Hypothalamus (tissue), 51 donors: ENCODE data around the gene RPP40.
"Not testable (repeated sequence)": the region's sequence is repeated elsewhere in the genome, so short reads cannot be mapped to it uniquely, and the experiment has no call there.

Source experiments
- DNase-seq, 51 donors: peaks; one replicate each; lab custom pipeline; 2025; lab: John Stamatoyannopoulos, UW

Gene RPP40

DNA sequence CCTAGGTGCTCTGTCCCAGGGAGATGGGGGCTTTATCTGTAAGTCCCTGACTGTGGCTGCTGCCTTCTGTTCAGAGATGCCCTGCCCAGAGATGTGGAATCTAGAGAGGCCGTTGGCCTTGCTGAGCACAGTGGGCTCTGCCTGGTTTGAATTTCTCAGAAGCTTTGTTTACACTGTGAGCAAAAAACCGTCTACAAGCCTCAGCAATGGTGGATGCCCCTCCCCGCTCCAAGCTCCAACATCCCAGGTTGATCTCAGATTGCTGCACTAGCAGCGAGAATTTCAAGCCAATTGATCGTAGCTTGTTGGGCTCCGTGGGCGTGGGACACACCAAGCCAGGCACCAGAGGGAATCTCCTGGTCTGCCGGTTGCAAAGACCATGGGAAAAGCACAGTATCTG lies 16.3 kb upstream of the RPP40 start:
- DNase-seq, result no peak

DNA sequence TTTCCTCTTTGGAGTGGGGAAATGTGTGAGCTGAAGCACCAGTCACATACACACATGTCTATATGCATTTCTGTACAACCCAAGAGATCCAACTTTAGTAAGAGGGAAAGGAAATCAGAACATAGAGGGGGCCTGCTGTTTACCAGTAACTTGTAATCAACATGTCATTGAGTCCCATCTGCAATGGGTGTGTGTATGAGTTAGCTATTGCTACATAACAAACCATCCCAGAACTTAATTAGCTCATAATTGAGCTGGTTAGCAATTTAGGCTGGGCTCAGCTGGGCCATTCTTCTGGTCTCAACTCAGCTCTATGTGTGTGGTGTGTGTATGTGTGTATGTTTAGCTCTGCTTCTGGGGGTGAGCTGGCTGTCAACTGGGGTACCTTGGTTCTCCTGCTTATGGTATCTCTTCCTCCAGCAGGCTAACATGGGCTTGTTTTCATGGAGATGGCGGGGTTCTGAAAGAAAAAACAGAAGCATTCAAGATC lies 10.3 kb upstream of the RPP40 start:
- no peak for DNase-seq

DNA sequence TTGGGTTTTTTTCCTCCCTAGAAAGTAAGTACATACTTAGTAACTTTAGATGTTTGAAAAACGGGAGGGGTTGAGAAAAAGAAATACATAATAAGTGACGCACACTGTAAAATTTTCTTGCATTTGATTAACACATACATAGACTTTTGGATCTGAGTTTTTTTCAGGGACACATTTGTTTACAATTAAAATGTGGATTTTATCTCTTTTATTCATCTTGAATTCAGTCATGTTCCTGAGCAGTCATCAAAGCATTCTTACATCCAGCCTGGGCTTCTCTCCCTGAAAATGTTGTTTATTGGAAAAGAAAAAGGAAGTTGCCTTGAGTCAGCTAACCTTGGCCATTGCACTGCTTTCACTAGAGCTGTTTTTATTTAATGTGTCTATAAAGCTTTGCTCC lies 8.7 kb upstream of the RPP40 start:
- DNase-seq, result no peak

DNA sequence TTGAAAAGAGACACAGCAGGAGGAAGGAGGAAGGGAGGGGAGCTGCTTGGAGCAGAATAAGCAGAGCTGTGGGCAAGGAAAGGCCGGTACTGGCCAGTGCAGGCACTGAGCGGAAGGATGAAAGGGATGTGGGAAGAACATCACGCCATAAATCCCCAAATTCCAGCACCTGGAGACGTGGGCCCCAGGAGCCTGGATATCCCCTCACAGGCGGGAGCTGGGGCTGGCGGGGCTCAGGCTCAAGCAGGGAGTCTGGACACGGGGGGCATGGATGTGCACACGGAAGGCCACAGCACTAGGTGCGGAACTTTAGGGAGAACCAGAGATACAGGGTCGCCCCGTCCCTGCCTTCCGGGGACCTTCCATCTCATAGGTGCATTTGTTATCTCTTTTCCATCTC lies 7.5 kb upstream of the RPP40 start:
- no peak for DNase-seq

DNA sequence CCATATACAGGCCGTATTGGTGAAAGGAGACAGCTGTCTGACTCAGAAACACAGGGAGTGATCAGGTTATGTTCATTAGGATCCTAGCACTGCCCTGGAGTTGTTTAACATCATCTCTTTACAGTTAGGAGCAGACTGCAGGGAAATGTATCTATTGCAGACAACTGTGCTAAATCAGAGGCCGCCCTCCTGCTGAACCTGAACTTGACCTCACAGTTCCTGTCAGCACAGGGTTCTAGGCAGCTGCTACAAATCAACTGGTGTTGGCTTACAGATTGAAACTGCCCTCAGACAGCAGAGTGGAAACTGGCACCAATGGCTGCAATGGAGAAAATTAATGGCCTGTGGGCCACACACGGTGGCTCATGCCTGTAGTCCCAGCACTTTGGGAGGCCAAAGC lies 3.7 kb upstream of the RPP40 start:
- DNase-seq, result no peak

DNA sequence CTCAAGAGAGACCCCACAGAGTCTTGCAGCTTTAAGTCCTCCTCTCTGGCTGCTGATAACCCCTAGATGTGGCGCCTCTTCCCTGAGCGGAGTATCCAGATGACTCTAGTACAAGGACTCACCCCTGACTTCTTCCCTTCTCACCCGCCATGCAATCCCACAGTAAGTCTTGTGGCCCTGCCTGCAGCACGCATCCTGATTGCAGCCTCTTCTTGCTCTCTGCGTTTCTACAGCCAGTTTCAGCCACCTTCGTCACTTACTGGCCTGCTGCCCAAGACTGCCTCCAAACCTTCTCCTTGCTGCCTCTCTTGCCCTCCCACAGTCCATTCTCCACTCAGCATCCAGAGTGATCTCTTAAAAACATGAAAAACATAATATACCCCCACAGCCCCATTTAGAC lies 2.4 kb upstream of the RPP40 start:
- DNase-seq, result no peak

DNA sequence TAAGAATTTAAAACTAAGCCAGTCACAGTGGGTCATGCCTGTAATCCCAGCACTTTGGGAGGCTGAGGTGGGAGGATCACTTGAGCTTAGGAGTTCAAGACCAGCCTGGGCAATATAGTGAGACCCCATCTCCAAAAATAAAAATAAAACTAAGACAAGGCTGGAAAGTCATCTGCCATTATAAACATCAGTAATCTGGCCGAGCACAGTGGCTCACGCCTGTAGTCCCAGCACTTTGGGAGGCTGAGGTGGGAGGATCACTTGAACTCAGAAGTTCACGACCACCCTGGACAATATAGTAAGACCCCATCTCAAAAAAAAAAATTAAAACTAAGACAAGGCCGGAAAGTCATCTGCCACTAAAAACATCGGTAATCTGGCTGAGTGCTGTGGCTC lies 1.2 kb upstream of the RPP40 start:
- not testable (repeated sequence) for DNase-seq

DNA sequence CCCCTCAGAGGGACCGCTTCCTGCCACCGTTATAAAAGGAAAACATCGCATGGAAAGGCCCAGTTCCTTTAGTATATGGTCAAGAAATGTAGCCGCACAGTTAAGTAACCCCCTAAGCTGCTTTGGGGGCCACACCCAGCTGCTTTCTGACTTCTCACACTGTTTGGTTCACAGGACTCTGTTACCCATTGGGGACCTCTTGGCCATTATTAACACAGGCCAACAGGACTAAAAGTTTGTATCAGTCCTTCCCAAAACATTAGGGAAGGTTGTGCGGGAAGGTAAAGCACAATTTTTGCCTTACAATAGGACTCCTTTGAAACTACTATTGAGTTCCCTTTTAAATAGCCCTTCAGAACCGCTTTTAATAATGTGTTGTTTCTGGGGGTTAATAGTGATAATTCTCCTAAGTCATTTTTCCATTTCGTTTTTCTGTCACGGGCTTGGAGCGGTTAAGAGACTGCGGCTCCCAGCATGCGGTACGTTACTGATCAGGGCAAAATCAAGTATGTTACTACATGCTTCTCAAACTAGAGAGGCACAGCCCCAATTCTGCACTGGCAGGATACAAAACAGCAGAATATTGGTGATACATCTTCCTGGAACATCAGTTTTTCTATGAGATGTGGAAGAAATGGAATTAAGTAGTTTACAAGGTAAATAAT lies 668 bp upstream of the RPP40 start:
- DNase-seq, result no peak

DNA sequence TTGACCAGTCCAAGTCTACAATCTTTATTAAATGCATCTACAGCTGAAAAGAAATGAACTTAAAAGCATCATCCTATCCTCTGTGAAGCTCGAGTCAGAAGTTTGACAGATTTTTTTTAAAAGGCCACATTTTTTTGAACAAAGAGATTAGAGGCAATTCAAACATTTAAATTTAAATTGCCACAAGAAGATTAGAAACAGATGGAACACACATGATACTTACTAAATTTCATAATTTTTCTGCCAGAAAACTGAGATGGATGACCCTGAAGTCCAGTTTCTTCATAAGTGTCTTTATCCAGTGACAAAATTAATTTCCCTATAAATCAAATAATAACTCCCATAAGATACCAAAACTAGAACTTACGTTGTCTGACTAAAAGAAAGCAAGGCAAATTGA lies 4.3 kb downstream of the RPP40 start:
- no peak for DNase-seq

DNA sequence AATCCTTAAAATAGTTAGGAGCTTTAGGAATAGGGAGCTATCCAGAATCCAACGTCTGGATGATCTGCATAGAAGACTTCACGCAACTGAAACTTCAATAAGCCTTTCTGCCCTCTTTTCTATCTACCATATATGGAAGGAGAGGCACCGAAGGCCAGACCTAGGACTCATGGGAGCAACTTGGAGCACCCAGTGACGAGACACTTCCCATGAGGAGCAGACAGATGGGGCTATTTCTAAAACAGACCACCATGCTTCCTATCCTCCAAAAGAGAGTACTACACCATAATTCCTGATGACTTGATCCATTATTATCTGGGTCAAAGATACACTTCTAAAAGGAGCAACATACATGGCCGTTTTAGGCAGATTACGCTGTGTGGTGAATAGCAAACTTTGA lies 6.0 kb downstream of the RPP40 start:
- DNase-seq, result no peak

DNA sequence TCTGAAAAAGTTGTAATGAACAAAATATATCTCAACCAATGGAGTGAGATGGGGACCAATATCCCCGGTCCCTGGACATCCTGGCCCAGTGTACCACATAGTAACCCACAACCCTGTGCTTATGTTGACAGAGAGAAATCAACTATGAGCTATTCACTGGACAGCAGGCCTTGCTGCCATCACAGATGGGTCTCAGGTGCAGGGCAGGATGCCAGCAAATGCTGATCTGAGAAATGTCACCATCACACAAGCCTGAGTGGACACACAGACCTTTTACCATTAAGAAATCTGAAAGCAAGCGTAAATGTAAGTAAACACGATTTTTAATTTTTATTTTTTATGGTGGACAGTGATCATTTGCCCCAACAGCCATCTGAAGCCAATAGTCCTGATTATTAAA lies 9.1 kb downstream of the RPP40 start:
- DNase-seq, result no peak

DNA sequence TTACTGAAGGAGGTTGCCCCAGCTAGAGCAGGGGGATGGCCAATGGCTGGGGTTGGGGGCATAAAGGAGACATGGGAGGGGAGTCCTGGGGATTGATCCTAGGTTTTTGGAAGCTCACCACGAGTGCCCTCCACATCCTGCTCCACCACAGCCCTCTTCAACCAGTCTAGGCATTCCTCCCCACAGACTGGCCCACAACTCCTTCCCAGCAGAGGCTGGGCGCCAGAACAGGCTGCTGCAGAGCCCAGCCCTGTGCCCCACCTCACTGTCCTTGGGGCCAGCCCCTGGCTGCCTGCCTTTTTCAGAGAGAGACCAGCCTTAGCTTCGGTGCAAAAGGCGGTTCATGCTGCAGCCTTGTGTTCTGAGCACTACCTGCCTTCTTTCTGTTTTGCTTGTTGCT lies 16.4 kb downstream of the RPP40 start:
- DNase-seq, result no peak

DNA sequence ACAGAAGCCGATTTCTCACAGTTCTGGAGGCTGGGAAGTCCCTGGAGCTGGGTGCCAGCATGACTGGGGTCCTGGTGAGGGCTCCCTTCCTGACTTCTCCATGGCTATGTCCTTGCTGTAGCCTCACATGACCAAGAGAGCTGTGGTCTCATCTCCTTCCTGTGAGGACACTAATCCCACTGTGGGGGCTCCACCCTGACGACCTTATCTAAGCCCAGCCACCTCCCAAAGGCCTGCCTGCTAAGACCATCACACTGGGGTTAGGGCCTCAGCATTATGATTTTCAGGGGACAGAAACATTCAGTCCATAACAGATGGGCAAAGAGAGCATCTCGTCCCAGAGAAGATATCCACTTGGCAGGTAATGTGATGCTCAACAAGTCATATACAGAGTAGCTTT lies 16.8 kb downstream of the RPP40 start:
- no peak for DNase-seq

DNA sequence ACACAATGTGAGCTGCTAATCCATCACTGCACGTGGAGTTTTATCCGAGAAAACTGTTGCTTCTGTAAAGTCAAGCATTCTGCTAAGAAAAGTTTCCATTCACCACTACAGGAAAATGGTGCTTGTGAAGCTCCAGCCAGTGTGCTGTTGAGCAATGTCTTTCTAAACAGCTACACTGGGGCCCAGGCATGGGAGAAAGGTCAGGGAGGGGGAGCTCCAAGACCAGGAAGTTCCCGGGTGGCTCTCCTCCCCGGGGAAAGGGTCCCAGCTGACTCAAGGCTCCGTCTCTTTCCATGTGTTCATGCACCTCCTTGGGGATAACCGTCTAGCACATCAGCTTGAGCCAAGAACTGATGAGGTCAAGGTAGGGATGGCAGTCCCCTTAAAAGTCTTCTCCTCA lies 20.5 kb downstream of the RPP40 start:
- DNase-seq, result no peak

DNA sequence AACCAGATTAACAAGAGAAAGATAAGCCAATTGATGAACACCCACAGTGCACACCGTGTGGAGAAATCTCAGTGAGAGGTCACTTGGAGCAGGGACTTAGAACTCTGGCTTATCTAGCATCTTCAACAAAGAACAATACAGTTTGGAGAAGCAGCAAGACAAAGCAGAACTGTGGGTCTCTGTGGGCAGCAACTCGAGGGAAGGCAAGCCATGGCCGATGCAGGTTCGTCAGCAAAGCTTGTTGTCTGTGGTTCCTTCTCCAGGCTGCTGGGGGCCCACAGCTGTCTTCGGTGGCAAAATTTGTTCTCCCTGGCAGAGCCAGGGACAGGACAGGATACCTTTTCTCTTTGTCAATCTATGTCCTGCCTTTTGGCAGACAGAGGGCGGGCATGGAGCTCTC lies 22.1 kb downstream of the RPP40 start:
- no peak for DNase-seq

DNA sequence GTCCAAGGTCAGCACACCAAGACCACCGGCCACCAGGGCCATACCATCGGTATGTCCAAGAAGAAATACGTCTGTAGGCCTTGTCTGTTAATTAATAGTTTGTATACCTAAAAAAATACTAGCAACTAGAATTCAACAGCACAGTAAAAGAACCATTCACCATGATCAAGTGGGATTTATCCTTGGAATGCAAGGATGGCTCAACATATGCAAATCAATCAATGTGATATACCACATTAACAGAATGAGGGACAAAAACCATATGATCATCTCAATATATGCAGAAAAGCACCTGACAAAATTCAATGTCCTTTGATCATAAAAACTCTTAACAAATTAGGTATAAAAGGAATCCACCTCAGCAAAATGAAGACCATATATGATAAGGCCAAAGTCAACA lies 24.4 kb downstream of the RPP40 start:
- DNase-seq, result no peak

DNA sequence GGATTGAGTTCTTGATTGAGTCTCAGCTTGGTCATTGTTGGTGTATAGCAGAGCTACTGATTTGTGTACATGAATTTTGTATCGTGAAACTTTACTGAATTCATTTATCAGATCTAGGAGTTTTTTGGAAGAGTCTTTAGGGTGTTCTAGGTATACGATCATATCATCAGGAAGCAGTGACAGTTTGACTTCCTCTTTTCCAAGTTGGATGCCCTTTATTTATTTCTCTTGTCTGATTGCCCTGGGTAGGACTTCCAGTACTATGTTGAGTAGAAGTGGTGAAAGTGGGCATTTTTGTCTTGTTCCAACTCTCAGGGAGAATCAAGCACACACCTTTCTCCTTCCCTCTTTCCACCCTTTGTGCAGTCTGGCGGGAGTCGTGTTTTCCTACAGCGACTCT lies 26.4 kb downstream of the RPP40 start:
- DNase-seq, result no peak

DNA sequence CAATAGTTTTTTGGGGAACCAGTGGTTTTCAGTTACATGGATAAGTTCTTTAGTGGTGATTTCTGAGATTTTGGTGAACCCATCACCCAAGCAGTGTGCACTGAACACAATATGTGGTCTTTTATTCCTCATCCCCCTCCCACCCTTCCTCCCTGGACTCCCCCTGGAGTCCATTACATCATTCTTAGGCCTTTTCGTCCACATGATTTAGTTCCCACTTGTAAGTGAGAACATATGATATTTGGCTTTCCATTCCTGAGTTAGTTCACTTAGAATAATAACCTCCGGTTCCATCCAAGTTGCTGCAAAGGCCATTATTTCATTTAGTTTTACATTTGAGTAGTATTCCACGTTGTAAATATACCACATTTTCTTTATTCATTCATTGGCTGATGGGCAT lies 28.3 kb downstream of the RPP40 start:
- DNase-seq, result no peak

DNA sequence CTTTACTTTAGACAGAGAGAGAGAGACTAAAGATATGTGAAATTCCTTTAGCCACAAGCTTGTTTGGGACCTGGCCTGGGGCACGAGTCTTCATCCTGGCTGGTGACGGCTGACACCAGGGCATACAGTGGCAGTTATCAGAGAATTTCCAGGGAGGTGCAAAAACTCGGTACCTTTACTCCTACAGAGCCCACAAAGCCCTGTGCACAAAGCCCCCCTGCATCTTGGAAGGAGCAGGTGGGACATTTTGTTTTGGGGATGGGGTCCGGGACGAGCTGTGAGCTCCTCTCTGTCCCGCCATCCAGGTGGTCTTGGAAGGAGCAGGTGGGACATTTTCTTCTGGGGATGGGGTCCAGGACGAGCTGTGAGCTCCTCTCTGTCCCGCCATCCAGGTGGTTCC lies 28.9 kb downstream of the RPP40 start:
- DNase-seq, result no peak

DNA sequence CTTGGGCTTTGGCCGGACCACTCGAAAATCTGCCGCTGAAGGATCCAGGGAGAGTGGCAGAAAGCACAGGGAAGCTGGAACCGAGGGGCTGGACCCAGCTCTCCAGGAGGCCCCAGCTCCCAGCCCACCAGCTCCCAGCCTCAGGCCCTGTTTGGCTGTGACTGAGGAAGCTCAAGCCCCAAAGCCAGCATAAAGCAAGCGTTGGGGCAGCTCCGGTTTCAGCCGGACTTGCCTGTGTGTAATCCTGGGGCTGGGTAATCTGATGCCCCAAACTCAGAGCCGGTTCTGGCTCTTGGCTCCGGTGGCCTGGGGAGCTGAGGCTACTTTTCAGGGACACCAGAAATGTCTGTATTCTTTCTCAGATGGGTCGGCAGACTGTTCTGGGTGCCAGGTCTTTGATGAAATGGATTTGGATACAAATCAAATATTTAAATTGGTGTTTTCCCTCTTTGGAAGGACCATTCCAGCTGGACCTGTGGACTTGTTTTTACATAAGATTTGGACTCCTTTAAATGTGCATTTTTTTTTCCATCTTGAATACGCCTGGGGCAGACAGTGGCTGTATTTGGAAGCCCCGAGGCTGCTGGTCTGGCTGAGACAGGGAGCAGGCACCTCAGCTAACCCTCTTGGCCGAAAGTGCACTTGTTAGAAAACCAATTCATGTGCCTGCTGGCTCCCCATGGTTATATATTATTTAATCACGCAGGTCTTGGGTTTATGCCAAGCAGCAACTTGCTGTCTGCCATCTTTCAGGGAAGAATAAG lies 29.7 kb downstream of the RPP40 start:
- peak in 15 of 51 donors; percentile 4 to 41 (median 12) for DNase-seq

DNA sequence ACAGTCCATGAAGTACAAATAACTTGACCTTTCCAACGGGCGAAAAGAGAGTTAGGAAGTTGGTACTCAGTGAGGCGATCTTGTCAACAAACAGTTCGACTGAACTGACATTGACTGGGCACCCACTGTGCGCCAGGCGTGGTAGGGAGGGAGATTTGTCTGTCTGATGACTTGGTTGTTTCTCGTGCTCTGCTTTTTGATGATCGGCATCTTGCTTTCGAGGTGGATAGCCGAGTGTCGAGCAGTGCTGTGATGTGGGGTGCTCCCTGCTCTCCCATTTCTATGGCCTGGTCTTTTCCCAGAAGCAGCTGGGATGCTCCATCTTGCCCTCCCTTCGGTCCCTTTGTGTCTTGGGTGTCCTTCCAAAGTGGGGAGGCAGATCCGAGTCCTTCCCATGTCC lies 30.4 kb downstream of the RPP40 start:
- no peak for DNase-seq

DNA sequence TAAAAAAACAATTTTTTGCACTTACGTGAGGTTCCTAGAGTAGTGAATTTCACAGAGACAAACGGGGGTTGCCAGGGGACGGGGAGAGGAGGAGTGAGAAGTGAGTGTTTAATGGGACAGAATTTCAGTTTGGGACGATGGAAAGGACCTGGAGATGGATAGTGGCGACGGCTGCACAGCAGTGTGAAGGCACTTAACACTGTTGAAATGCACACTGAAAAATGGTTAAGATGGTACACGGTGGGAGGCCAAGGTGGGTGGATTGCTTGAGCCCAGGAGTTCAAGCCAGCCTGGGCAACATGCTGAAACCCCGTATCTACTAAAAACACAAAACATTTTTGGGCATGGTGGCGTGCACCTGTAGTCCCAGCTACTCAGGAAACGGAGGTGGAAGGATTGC lies 31.4 kb downstream of the RPP40 start:
- DNase-seq, result no peak

DNA sequence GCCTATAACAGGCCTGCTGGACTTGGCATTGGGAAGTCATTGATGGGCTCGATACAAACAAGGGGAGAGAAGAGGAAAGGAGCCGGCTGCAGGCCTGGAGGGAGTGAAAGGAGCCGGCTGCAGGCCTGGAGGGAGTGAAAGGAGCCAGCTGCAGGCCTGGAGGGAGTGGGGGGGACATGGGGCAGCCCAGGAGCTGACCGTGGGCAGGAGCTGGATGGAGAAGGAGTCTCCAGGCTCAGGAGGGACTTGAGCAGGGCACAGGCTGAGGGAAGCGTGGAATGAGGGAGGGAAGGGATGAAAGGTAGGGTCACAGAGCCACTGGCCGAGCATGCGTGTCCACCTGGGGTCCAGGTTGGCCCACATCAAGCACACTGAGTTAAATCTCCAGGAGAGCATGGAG lies 32.0 kb downstream of the RPP40 start:
- DNase-seq, result no peak
